ENCODE results near the gene BAAT.

GRCh38 chr9:101352892-101353463, 31.8 kb downstream of the BAAT start:
- no peak for TF ChIP-seq CTCF (IDR thresholded peaks at IDR 0.05; ENCODE audit: low read depth, low read length, poor library complexity, severe bottlenecking)
- TF ChIP-seq EZH2phosphoT487 (IDR thresholded peaks at IDR 0.05; ENCODE audit: borderline replicate concordance, low read length) = no peak

Data from DOHH2 (cell line).